SK-N-MC (cell line): ENCODE results near the gene PLA2G15.

Experiments
- DNase-seq: peaks from one replicate; pipeline ENCODE4 v3.0.0-alpha.2; 2011; ENCODE audit warnings: low read depth, low spot score
- H3K27ac ChIP-seq: fragments of 200-600 bp; sonication (generic); 2 replicates; pipeline ENCODE4 v1.5.1; 2016; ENCODE audit warnings: mixed run types
- H3K36me3 ChIP-seq: fragments of 200-600 bp; sonication (generic); 2 replicates; pipeline ENCODE4 v1.6.1; 2017; ENCODE audit warnings: antibody characterized with exemption, low read length, mixed read lengths; ENCODE audit not compliant: insufficient read depth
- H3K4me3 ChIP-seq: fragments of 200-600 bp; sonication (generic); 2 replicates; pipeline ENCODE4 v1.5.1; 2016
- H3K9ac ChIP-seq: fragments of 200-600 bp; sonication (generic); 2 replicates; pipeline ENCODE4 v1.8.0; 2017; ENCODE audit warnings: mixed run types, mixed read lengths; ENCODE audit not compliant: insufficient read length
- H3K9me3 ChIP-seq: fragments of 200-600 bp; sonication (generic); 2 replicates; pipeline ENCODE4 v1.6.1; 2017; ENCODE audit warnings: low read depth, mild to moderate bottlenecking, antibody characterized with exemption, low read length, moderate library complexity, mixed read lengths
- EZH2 ChIP-seq: fragments of 200-600 bp; sonication (generic); IDR thresholded peaks from one replicate; pipeline ENCODE4 v1.6.1; 2017; ENCODE audit warnings: antibody characterized with exemption
- FOXP2 ChIP-seq: optimal IDR thresholded peaks from 2 replicates; pipeline ENCODE3; 2011; ENCODE audit warnings: mild to moderate bottlenecking, moderate library complexity; ENCODE audit not compliant: insufficient read depth; ENCODE audit errors: extremely low read length, control extremely low read depth
- POLR2AphosphoS5 ChIP-seq: IDR thresholded peaks from 2 replicates; pipeline ENCODE4 v1.6.1; 2012; ENCODE audit warnings: mild to moderate bottlenecking, low read depth, low read length, borderline replicate concordance

PLA2G15 gene, protein sequence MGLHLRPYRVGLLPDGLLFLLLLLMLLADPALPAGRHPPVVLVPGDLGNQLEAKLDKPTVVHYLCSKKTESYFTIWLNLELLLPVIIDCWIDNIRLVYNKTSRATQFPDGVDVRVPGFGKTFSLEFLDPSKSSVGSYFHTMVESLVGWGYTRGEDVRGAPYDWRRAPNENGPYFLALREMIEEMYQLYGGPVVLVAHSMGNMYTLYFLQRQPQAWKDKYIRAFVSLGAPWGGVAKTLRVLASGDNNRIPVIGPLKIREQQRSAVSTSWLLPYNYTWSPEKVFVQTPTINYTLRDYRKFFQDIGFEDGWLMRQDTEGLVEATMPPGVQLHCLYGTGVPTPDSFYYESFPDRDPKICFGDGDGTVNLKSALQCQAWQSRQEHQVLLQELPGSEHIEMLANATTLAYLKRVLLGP

DNA sequence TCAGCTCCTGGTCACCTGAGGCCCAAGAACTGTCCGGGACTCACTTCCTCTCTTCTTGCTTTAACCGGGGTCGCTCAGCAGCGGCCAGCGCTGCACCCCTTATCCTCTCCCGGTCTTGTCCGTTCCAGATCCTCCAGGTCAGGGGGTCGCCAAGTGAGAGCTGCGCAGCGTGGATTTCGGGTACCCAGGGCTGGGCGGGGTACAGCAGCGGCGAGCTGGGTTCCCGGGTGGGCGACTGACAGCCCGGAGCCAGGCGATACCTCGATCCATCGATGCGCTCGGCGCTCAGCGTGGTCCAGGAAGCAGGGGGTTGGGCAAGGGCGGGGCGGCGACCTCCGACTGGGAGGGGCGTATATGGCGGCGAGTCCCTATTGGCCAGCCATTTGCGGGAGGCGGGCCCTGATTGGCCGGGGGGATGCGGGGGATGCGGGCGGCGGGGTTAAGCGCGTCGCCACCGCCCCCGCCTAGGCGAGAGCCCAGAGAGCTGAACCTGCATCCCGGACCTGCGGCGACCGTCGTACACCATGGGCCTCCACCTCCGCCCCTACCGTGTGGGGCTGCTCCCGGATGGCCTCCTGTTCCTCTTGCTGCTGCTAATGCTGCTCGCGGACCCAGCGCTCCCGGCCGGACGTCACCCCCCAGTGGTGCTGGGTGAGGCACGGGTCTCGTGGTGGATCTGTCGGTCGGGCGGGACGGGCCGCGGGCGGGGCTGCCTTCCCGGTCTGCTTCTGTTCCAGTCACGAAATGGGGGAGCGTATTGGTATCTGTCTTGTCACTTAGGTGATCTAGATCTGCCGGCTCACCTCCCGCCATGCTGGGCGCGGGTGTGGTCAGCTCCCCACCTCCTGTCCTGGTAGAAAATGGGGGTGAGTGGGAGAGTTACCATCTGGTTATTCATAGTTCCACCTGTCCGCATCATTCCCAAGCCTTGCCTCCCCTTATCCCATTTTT is at the start of gene PLA2G15:
Gene PLA2G15 (plus strand): TSS at position 471 of the 951 bp plus-strand sequence. CDS start 54 bp downstream, at position 525.
- H3K9me3 ChIP-seq, result no peaks in the 10 kb centered on the region
- peak; percentile 8 for DNase-seq
- peak within 1 kb of the TSS; percentile 64 for H3K9ac ChIP-seq
- H3K36me3 ChIP-seq, result no peaks in the 10 kb centered on the region
- TF ChIP-seq POLR2AphosphoS5 (no peak; the same call in 1 of the 2 replicates), FOXP2 (no peak), EZH2 (no peak)
- no peak within 1 kb of the TSS for H3K27ac ChIP-seq
- H3K4me3 ChIP-seq, result peak within 1 kb of the TSS; percentile 82

DNA sequence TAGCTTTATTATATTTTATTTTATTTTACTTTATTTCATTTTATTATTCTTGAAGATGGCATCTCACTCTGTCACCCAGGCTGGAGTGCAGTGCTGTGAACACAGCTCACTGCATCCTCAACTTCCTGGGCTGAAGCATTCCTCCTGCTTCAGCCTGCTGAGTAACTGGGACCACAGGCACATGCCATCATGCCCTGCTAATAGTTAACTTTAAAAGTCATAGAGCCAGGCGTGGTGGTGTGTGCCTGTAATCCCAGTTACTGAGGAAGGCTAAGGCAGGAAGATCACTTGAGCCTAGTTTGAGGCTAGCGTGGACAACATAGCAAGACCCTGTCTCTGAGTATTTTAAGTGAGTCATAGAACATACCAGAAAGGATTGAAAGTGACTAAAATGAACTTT is 47.9 kb upstream of the PLA2G15 start:
- Histone ChIP-seq H3K9me3 (no peaks in the 10 kb centered on the region), H3K36me3 (no peaks in the 10 kb centered on the region; the same call in 1 of the 2 replicates), H3K9ac (no peak overlapping the region), H3K27ac (no peak overlapping the region), H3K4me3 (no peak overlapping the region)
- TF ChIP-seq EZH2 (no peak), POLR2AphosphoS5 (no peak), FOXP2 (no peak)
- DNase-seq, result no peak

DNA sequence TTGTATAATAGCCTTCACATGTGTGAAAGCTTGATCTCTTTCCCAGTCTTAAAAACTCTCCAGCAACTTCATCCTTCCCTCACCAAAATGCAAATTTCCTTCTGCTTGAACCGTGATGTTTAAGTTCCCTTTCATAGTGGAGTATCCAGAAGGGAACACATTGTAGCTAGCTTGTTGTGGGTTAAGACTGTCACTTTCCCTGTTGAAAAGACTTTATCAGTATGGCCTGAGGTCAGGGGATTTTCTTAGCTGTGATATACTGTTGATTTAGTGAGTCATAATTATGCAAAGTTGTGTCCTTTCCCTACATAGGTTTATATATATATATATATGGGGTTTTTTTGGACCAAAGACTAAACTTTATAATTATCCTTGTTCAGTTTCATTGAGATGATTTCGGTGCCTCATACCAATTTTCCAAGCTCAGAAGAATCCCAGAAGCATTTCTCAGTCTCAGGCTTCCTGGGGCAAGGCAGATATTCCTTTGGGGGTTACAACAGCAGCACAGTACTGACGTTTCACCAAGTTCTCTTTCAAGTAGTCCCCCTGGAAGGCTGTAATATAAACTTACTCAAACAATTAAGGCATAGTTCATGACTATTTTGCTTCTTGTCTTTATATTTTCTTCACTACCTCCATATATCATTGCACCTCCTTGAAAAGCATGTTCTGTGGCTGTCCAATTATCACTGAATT is 44.9 kb upstream of the PLA2G15 start:
- no peak for DNase-seq

DNA sequence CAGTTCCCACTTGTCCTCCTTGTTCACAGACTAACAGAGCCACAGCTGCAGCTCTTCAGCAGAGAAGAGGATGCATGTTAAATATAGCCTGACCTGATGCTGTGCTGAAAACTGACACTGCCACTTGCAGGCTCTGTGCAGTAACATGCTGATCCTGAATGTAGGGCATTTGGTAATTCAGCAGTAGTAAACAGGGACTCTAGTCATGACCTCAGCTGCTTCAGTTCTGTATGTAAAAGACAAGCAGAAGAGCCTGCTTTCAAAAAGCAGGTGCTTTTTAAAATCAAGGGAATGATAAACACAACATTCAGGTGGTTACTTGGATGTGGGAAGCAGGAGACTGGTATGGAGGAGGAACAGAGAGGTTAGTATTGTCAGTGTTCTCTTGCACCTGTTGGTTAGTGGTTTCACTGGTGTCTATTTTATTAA is 43.1 kb upstream of the PLA2G15 start:
- H3K36me3 ChIP-seq, result no peaks in the 10 kb centered on the region
- TF ChIP-seq EZH2 (no peak), POLR2AphosphoS5 (no peak), FOXP2 (no peak)
- H3K9me3 ChIP-seq, result no peaks in the 10 kb centered on the region
- no peak overlapping the region for H3K27ac ChIP-seq
- H3K4me3 ChIP-seq, result no peak overlapping the region
- no peak overlapping the region for H3K9ac ChIP-seq
- no peak for DNase-seq

More for the DNA sequence above, 44.9 kb upstream of the PLA2G15 start:
- no peak overlapping the region for H3K9ac ChIP-seq
- H3K4me3 ChIP-seq, result no peak overlapping the region
- TF ChIP-seq EZH2 (no peak), FOXP2 (no peak)
- no peak overlapping the region for H3K27ac ChIP-seq
- H3K9me3 ChIP-seq, result no peaks in the 10 kb centered on the region
- no peaks in the 10 kb centered on the region for H3K36me3 ChIP-seq

DNA sequence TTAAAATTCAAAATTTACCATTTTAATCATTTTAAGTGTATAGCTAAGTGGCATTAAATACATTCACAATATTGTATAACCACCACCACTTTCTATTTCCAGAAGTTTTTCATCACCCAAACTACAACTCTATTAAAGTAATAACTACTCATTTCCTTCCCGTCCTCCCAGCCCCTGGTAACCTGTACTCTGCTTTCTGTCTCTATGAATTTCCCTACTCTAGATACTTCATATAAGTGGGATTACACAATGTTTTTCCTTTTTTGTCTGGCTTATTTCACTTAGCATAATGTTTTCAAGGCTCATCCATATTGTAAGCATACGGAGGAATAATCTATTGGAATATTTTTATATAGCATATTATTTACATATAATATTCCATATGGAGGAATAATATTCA is 38.9 kb upstream of the PLA2G15 start:
- Histone ChIP-seq H3K36me3 (no peaks in the 10 kb centered on the region), H3K27ac (no peak overlapping the region), H3K9ac (no peak overlapping the region), H3K4me3 (no peak overlapping the region), H3K9me3 (no peaks in the 10 kb centered on the region)
- TF ChIP-seq EZH2 (no peak), POLR2AphosphoS5 (no peak), FOXP2 (no peak)
- DNase-seq, result no peak

DNA sequence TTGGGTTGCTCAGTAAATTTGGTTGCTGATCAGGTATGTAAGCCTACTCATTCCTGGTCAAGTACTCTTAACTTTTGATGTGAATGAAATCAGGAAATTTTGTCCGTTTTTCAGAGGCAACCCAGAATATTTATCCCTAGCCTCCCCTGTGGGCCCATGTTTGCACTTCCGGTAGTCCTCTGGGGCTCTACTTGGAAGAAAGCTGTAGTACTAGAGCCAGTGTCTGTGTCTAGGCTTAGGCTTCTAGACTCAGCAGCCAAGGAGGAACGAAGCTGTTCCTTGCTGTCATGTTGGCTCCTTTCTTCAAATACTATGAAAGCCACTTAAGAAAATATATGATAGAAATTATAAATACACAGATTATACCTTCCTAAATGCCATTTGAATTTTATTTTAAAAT is 30.4 kb upstream of the PLA2G15 start:
- no peak overlapping the region for H3K27ac ChIP-seq
- H3K9me3 ChIP-seq, result no peaks in the 10 kb centered on the region
- no peak overlapping the region for H3K4me3 ChIP-seq
- no peak for TF ChIP-seq EZH2
- no peak for TF ChIP-seq POLR2AphosphoS5
- TF ChIP-seq FOXP2, result no peak
- no peaks in the 10 kb centered on the region for H3K36me3 ChIP-seq
- no peak overlapping the region for H3K9ac ChIP-seq
- DNase-seq, result no peak

DNA sequence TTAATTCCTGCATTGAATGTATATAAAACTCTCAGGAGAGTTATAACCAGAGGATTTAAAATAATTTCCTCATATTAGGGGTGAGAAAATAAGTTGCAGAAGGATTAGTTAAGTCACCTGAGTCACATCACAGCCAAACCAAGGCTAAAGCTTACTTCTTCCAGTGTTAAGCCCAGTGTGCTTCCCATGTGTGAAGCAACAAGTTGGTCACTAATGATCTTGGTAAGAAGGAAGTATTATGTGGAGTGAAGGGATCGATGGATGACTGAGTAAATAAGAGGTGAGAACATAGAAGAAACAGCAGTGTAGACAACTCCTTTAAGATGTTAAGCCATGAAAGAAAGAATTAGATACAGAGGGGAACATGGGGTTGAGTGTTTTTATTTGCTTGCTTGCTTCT is 29.9 kb upstream of the PLA2G15 start:
- Histone ChIP-seq H3K36me3 (no peaks in the 10 kb centered on the region), H3K4me3 (no peak overlapping the region)

DNA sequence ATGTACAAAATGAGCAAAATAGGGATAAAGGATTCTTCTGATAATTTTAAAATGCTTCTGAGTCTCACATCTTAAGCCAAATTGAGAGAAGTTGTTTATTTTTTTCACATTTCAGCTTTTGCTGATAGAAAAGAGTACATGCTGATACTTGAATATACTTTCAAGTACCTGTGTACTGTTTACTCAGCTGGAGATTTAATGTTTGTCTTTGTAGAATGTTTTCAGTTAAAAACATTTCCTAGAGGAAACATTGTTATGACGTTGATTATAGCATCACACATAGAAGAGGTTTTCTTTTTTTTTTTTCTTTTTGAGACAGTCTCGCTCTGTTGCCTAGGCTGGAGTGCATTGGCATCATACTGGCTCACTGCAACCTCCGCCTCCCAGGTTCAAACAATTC is 28.9 kb upstream of the PLA2G15 start:
- TF ChIP-seq EZH2 (no peak), POLR2AphosphoS5 (no peak), FOXP2 (no peak)
- no peak overlapping the region for H3K9ac ChIP-seq
- H3K27ac ChIP-seq, result no peak overlapping the region
- DNase-seq, result no peak
- no peak overlapping the region for H3K4me3 ChIP-seq
- no peaks in the 10 kb centered on the region for H3K36me3 ChIP-seq
- H3K9me3 ChIP-seq, result no peaks in the 10 kb centered on the region

More for the DNA sequence above, 29.9 kb upstream of the PLA2G15 start:
- DNase-seq, result no peak
- no peak for TF ChIP-seq POLR2AphosphoS5
- no peak for TF ChIP-seq EZH2
- no peak for TF ChIP-seq FOXP2
- Histone ChIP-seq H3K9ac (no peak overlapping the region), H3K9me3 (no peaks in the 10 kb centered on the region), H3K27ac (no peak overlapping the region)
